Mesenteric fat pad (tissue), 1 donor: Measurements from ENCODE around the gene CEACAM6. TPM values are rescaled to one million over a fixed set of nuclear protein-coding genes. Genes with fewer than 3 reads are reported as not detected.

Experiments
- DNase-seq: peaks from one replicate; pipeline ENCODE4 v3.0.0-alpha.2; 2020; ENCODE audit warnings: low spot score
- total RNA-seq: library from RNA; stranded (reverse); fragmentation: NEBNext Ultra II Directional; extraction: Animal tissue kit (Norgen Biotek cat#: 25700); gene quantifications from one replicate; pipeline ENCODE4 v1.2.1, GENCODE V29; 2021
- donor health status: DM: yes; HTN: yes; CAD: no.

The CEACAM6 gene
- total RNA-seq, 1 donor from 2014 or later, result 0.22 TPM

- DNase-seq, result no peak
These were observed 39.7 kb downstream of the CEACAM6 start for GRCh38 chr19:41795031-41795461.

- no peak for DNase-seq
These were observed 41.0 kb downstream of the CEACAM6 start, which contains the start of gene CEACAM3 for GRCh38 chr19:41796362-41796761. Gene CEACAM3, plus strand, starts transcription at chr19:41796587. Its CDS starts 91 bp downstream, at chr19:41796678.

GRCh38 chr19:41796901-41797300 is 41.6 kb downstream of the CEACAM6 start:
- DNase-seq, result no peak

- DNase-seq, result no peak
These were observed 44.2 kb downstream of the CEACAM6 start for GRCh38 chr19:41799444-41800000.

- DNase-seq, result no peak
These were observed 45.7 kb downstream of the CEACAM6 start for GRCh38 chr19:41801031-41801430.

GRCh38 chr19:41801792-41802211 is 46.5 kb downstream of the CEACAM6 start:
- no peak for DNase-seq

GRCh38 chr19:41802770-41803169 is 47.4 kb downstream of the CEACAM6 start:
- no peak for DNase-seq

GRCh38 chr19:41804336-41804735 is 49.0 kb downstream of the CEACAM6 start:
- DNase-seq, result no peak

- DNase-seq, result peak; percentile 53
These were observed 51.8 kb downstream of the CEACAM6 start for GRCh38 chr19:41807176-41807575.

- peak; percentile 72 for DNase-seq
These were observed 53.6 kb downstream of the CEACAM6 start for GRCh38 chr19:41808663-41809566.

GRCh38 chr19:41810301-41810700 is 55.0 kb downstream of the CEACAM6 start:
- peak; percentile 67 for DNase-seq

GRCh38 chr19:41811036-41811435 is 55.7 kb downstream of the CEACAM6 start:
- DNase-seq, result peak; percentile 85

- DNase-seq, result peak; percentile 67
These were observed 56.7 kb downstream of the CEACAM6 start for GRCh38 chr19:41811981-41812380.

- peak; percentile 39 for DNase-seq
These were observed 58.6 kb downstream of the CEACAM6 start for GRCh38 chr19:41813911-41814310.

- DNase-seq, result peak; percentile 20
These were observed 60.0 kb downstream of the CEACAM6 start for GRCh38 chr19:41815301-41815700.

GRCh38 chr19:41816761-41817160 is 61.4 kb downstream of the CEACAM6 start:
- DNase-seq, result no peak

- peak; percentile 3 for DNase-seq
These were observed 65.8 kb downstream of the CEACAM6 start for GRCh38 chr19:41821003-41821735.
